ENCODE data around the gene ZER1. TPM values are rescaled to one million over a fixed set of nuclear protein-coding genes. Genes with fewer than 3 reads are reported as not detected.
A peak's percentile ranks its signal among the peaks of the same experiment; 100 is the strongest.

The ZER1 gene
- total and polyA plus RNA-seq, 2 of the 4 experiments (the other 2 are of a cell fraction) = 7.7 to 34.9 TPM

- in situ Hi-C loops (cut with MboI; ENCODE audit: low sequenced_read_pairs) = no loop called here
- CTCF ChIA-PET = interaction anchor here (1.1 kb wide), 2 partner anchors 10 to 88 kb away, joined by 3 to 5 read pairs; no protein-coding TSS in a partner anchor
- intact Hi-C loops (cut with micrococcal nuclease) = no loop called here
Measured at GRCh38 chr9:128723352-128723865, 48.3 kb downstream of the ZER1 start.

More at GRCh38 chr9:128723352-128723865, 48.3 kb downstream of the ZER1 start:
- Histone ChIP-seq H3K36me3 (ENCODE audit: control insufficient read depth, insufficient read depth, low read length) (peaks cover 3% of the 10 kb centered on the region), H3K4me3 (ENCODE audit: insufficient read depth, low read depth, low read length) (peak overlapping the region; percentile 56), H3K4me2 (ENCODE audit: low read depth, low read length) (peak overlapping the region; percentile 96), H3K18ac (ENCODE audit: low read depth, low read length) (no peak overlapping the region), H3K9ac (ENCODE audit: low read depth, low read length) (peak overlapping the region; percentile 54), H3K14ac (replicated peaks; ENCODE audit: low read depth, low read length) (peak overlapping the region; percentile 75), H4K20me1 (ENCODE audit: insufficient read depth, low read length) (no peaks in the 10 kb centered on the region), H3K9me3 (ENCODE audit: control insufficient read depth, insufficient read depth, low read length) (no peaks in the 10 kb centered on the region), H2BK120ac (ENCODE audit: low read depth, low read length) (no peak overlapping the region), H3K27ac (ENCODE audit: insufficient read depth, low read length) (no peak overlapping the region; the same call in 1 of the 2 replicates), H4K5ac (ENCODE audit: low read depth, low read length) (peak overlapping the region; percentile 47), H3K23ac (ENCODE audit: low read depth, low read length) (no peak overlapping the region), H2BK15ac (ENCODE audit: low read depth, low read length) (no peak overlapping the region), H3K4me1 (ENCODE audit: control insufficient read depth, insufficient read depth, low read length) (peaks cover 4% of the 10 kb centered on the region; the same call in 1 of the 2 replicates), H2AFZ (replicated peaks; ENCODE audit: low read length, poor library complexity) (peak overlapping the region; percentile 95), H2AK9ac (replicated peaks; ENCODE audit: low read depth, low read length, poor library complexity) (peak overlapping the region; percentile 68), H3K4ac (ENCODE audit: low read depth, low read length) (peak overlapping the region; percentile 79), H4K8ac (ENCODE audit: low read depth in 2 of 2, low read length in 2 of 2) (peak overlapping the region; percentile 65 to 94; a peak in 3 of 4 replicates), H3K56ac (ENCODE audit: extremely low read depth, insufficient read depth, low read length) (peak overlapping the region; percentile 8; the same call in 1 of the 2 replicates), H3K27me3 (ENCODE audit: control insufficient read depth, insufficient read depth, low read length) (no peaks in the 10 kb centered on the region), H2BK20ac (ENCODE audit: low read depth, low read length) (no peak overlapping the region), H2BK5ac (ENCODE audit: low read depth, low read length, poor library complexity, severe bottlenecking) (no peak overlapping the region), H2AK5ac (ENCODE audit: low read depth, low read length) (peak overlapping the region; percentile 20), H3K9me1 (ENCODE audit: insufficient read depth, low read length) (peaks cover 9% of the 10 kb centered on the region), H4K91ac (ENCODE audit: insufficient read depth, low read depth, low read length) (peak overlapping the region; percentile 61), H3K79me1 (ENCODE audit: low read depth in 1 of 2, low read length in 2 of 2) (peaks cover 3 to 15% of the 10 kb centered on the region in 2 experiments)
- no TSS peak for BruUV-seq (replicated peaks)
- POLR2A ChIA-PET (ENCODE audit: unreplicated experiment) = no interaction called here
- no peak for TF ChIP-seq FOS (IDR thresholded peaks at IDR 0.05; ENCODE audit: low read depth, low read length)
- TF ChIP-seq RCOR1 (IDR thresholded peaks at IDR 0.05; ENCODE audit: insufficient replicate concordance, low read length) = no peak
- TF ChIP-seq POLR2A (IDR thresholded peaks at IDR 0.05; ENCODE audit: low read depth, low read length) = no peak
- TF ChIP-seq SMC3 (IDR thresholded peaks at IDR 0.05; ENCODE audit: low read depth, low read length) = no peak
- no peak for TF ChIP-seq CTCF (conservative IDR thresholded peaks at IDR 0.05; ENCODE audit: low read depth, low read length)
- no peak for TF ChIP-seq USF2 (IDR thresholded peaks at IDR 0.05; ENCODE audit: low read depth, low read length)
- TF ChIP-seq MXI1 (IDR thresholded peaks at IDR 0.05; ENCODE audit: borderline replicate concordance, low read depth, low read length) = no peak
- TF ChIP-seq CHD1 (IDR thresholded peaks at IDR 0.05; ENCODE audit: low read depth, low read length) = no peak
- TF ChIP-seq BHLHE40 (IDR thresholded peaks at IDR 0.05; ENCODE audit: low read depth, low read length) = no peak
- no peak for ATAC-seq (ENCODE audit: low read depth)
- no peak for DNase-seq
- WGBS, 2 experiments (ENCODE audit: extremely low coverage in 2 of 2, insufficient read length in 1 of 2) = 58% methylated on average over 6 of the region's 7 CpGs; no CpG with 5 or more reads in 1 of the 2 experiments
- dilution Hi-C loops (cut with HindIII; ENCODE audit: low sequenced_read_pairs, unreplicated experiment) = no loop called here
